Ovary (tissue), 9 donors: ENCODE measurements around the gene KRTAP19-5. TPM values are rescaled to one million over a fixed set of nuclear protein-coding genes. Genes with fewer than 3 reads are reported as not detected.

Experiments used
- DNase-seq, 5 donors: peaks; one replicate each; pipeline ENCODE4 v3.0.0-alpha.2; 2019 to 2020
- H3K27ac ChIP-seq, 2 donors: fragments of 200-600 bp; one replicate each; pipeline versions ENCODE4 v1.5.1 to v1.8.0; 2019 to 2022
- H3K27me3 ChIP-seq: fragments of 200-600 bp; one replicate; pipeline ENCODE4 v1.8.0; 2022
- H3K36me3 ChIP-seq: fragments of 200-600 bp; sonication (generic); one replicate; pipeline ENCODE4 v1.5.1; 2019
- H3K4me1 ChIP-seq: one replicate; pipeline ENCODE4 v1.8.1; 2013; ENCODE audit warnings: mild to moderate bottlenecking, moderate library complexity; ENCODE audit not compliant: insufficient read depth
- H3K4me3 ChIP-seq: fragments of 200-600 bp; sonication (generic); one replicate; pipeline ENCODE4 v1.5.1; 2017
- H3K9me3 ChIP-seq, 2 donors: fragments of 200-600 bp in 1 of 2; sonication (generic) in 1 of 2; one replicate each; pipeline versions ENCODE4 v1.5.1 to v1.8.1; 2013 to 2019; ENCODE audit warnings: mild to moderate bottlenecking in 1 of 2, moderate library complexity in 1 of 2
- CTCF ChIP-seq, 3 donors: fragments of 450-650 bp in 2 of 3; fragments of 200-600 bp in 1 of 3; IDR thresholded peaks; one replicate each; pipeline versions ENCODE4 v1.5.1 to v1.8.0; 2016 to 2022; ENCODE audit warnings: antibody characterized with exemption in 3 of 3, mild to moderate bottlenecking in 1 of 3
- EP300 ChIP-seq: sonication (generic); formaldehyde crosslinking; IDR thresholded peaks from one replicate; pipeline ENCODE4 v1.6.1; 2017; ENCODE audit warnings: antibody characterized with exemption
- POLR2A ChIP-seq: fragments of 450-650 bp; IDR thresholded peaks from one replicate; pipeline ENCODE4 v1.6.1; 2017; ENCODE audit warnings: antibody characterized with exemption, mild to moderate bottlenecking, moderate library complexity
- WGBS, 3 donors: extraction: QIAGEN DNeasy Blood & Tissue Kit in 1 of 3; methylation state at CpG; one replicate each; pipeline versions ENCODE4 v1.1.5 to v1.1.7; 2013 to 2017; 5-methylcytosine and 5-hydroxymethylcytosine counted together
- intact Hi-C, 4 donors: fragments of 100-400 bp; cut with DNase I; formaldehyde crosslinking; loops; one replicate each; pipeline versions ENCODE4 v1.11.0 to v1.15.1; 2022 to 2023
- polyA plus RNA-seq, 2 donors: library from polyadenylated mRNA; stranded (reverse); fragments of 200-250 nt in 1 of 2; fragments of 350-450 nt in 1 of 2; fragmentation: Illumina TruSeq in 1 of 2; extraction: RNeasy Lipid Tissue Mini Kit (QIAGEN cat#74804) in 1 of 2; gene quantifications; one replicate each; pipeline ENCODE4 v1.2.3, GENCODE V29; 2013 to 2014
- total RNA-seq, 7 donors: library from RNA; depleted of rRNA in 2 of 7; stranded (reverse); fragments of >200 nt in 2 of 7; fragmentation: NEBNext Ultra II Directional in 3 of 7; extraction: Animal tissue kit (Norgen Biotek cat#: 25700) in 3 of 7; gene quantifications; one replicate each; pipeline versions ENCODE4 v1.1.0 to v1.2.4, GENCODE V29; 2016 to 2023
- donor health status: DM: no; HTN: no; CAD: no; lungs with moderate emphysema.
- donor health status: DM: no; HTN: no; CAD: no.
- donor health status: Bipolar disorder and iron deficiency.
- donor health status: DM: yes; HTN: yes; CAD: no.
- donor health status: DM: no; HTN: no; CAD: no.
- donor health status: DM: yes; HTN: yes; CAD: no.

Gene KRTAP19-5
- total and polyA plus RNA-seq, 9 donors, result not detected

GRCh38 chr21:30497065-30497464, 4.9 kb downstream of the KRTAP19-5 start, which contains the start of gene KRTAP19-4:
KRTAP19-4 (minus strand) TSS chr21:30497165; CDS start chr21:30497110, 55 bp downstream.
- intact Hi-C loops, result no loop called here
- H3K4me3 ChIP-seq, result no peak within 1 kb of the TSS
- H3K4me1 ChIP-seq, result no peaks in the 10 kb centered on the region
- H3K27ac ChIP-seq, result no peak within 1 kb of the TSS
- H3K27me3 ChIP-seq, result no peaks in the 10 kb centered on the region
- 66 to 79% (median 70%) methylated on average over 4 of the region's 4 CpGs for WGBS, 3 donors
- no peaks in the 10 kb centered on the region for H3K9me3 ChIP-seq
- DNase-seq, result no peak
- H3K36me3 ChIP-seq, result no peaks in the 10 kb centered on the region
- no peak for TF ChIP-seq CTCF (IDR thresholded peaks at IDR 0.05)

DNA sequence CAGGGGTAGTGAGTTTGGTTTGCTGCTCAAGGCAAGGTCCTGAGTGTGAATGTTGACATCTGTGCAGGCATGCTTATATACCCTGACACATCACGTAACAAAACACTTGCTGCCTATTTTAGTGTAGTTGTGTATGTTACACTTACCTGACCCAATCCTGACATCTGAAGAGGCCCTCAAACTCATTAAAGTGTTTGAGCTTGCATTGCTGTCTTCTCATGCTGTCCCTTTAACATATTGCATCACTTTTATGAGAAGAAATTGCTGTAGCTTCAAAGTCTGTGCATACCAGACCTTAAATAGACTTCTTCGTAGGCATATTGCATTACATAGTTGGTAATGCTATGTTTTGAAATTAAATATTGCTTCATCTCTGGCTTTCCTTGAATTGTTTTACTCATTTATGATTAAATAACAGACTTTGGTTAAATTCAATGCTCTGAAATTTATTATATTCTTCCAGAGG, 9.9 kb downstream of the KRTAP19-5 start, which contains the start of gene KRTAP19-3:
TSS of gene KRTAP19-3 (minus strand) at position 51 of the 466 bp plus-strand sequence. CDS start 56 bp downstream, outside the sequence.
- 76 to 88% (median 84%) methylated on average over 2 of the region's 2 CpGs for WGBS, 3 donors
- no peak within 1 kb of the TSS for H3K27ac ChIP-seq
- H3K4me1 ChIP-seq, result no peaks in the 10 kb centered on the region
- H3K36me3 ChIP-seq, result no peaks in the 10 kb centered on the region
- DNase-seq, result no peak
- intact Hi-C loops, result no loop called here
- no peak for TF ChIP-seq POLR2A
- no peak for TF ChIP-seq CTCF (IDR thresholded peaks at IDR 0.05)
- no peak for TF ChIP-seq EP300
- no peak within 1 kb of the TSS for H3K4me3 ChIP-seq
- H3K9me3 ChIP-seq, result no peaks in the 10 kb centered on the region
- no peaks in the 10 kb centered on the region for H3K27me3 ChIP-seq

- intact Hi-C loops, result no loop called here
- DNase-seq, result no peak
- TF ChIP-seq CTCF (IDR thresholded peaks at IDR 0.05) (no peak), EP300 (no peak), POLR2A (no peak)
- H3K4me3 ChIP-seq, result no peak within 1 kb of the TSS
- no peak within 1 kb of the TSS for H3K27ac ChIP-seq
- no peaks in the 10 kb centered on the region for H3K4me1 ChIP-seq
- H3K36me3 ChIP-seq, result no peaks in the 10 kb centered on the region
- H3K27me3 ChIP-seq, result no peaks in the 10 kb centered on the region
- 83 to 87% (median 86%) methylated on average over 2 of the region's 2 CpGs for WGBS, 3 donors
- H3K9me3 ChIP-seq, result no peaks in the 10 kb centered on the region
These were observed 14.6 kb downstream of the KRTAP19-5 start, which contains the start of gene KRTAP19-2 for GRCh38 chr21:30487336-30487735. KRTAP19-2 (minus strand) TSS chr21:30487436; CDS start chr21:30487348, 88 bp downstream.

DNA sequence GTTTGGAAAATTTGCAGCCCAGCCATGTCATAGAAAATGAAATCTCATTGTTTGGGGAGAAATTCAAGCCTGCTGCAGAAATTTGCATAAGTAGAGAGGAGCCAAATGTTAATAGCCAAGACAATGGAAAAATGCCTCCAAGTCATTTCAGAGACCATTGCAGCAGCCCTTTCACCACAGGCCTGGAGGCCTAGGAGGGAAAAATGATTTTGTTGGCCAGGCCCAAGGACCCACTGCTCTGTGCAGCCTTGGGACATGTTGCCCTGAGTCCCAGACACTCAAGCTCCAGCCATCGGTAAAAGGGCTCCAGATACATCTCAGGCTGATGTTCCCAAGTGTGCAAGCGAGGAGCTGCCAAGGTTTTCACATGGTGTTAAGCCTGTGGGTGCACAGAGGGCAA, 15.8 kb downstream of the KRTAP19-5 start:
- H3K36me3 ChIP-seq, result no peaks in the 10 kb centered on the region
- no peaks in the 10 kb centered on the region for H3K4me1 ChIP-seq
- no peak for DNase-seq
- intact Hi-C loops, result no loop called here
- WGBS, 3 donors, result 50 to 58% (median 56%) methylated on average over 2 of the region's 2 CpGs
- no peak overlapping the region for H3K4me3 ChIP-seq
- no peaks in the 10 kb centered on the region for H3K27me3 ChIP-seq
- no peak for TF ChIP-seq EP300
- no peak for TF ChIP-seq CTCF (IDR thresholded peaks at IDR 0.05)
- TF ChIP-seq POLR2A, result no peak
- H3K9me3 ChIP-seq, result no peaks in the 10 kb centered on the region
- H3K27ac ChIP-seq, result no peak overlapping the region
